ENCODE measurements around the gene NDUFS4.

NDUFS4 gene

DNA sequence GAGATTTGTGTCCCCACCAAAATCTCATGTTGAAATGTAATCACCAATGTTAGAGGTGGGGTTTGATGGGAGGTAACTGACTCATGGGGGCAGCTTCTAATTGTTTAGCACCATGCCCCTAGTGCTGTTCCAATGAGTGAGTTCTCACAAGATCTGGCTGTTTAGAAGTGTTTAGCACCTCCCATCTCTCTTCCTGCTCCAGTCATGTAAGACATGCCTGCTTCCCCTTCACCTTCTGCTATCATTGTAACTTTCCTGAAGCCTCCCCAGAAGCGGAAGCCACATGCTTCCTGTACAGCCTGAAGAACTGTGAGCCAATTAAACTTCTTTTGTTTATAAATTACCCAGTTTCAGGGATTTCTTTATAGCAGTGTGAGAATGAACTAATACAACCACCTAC is 170.5 kb downstream of the NDUFS4 start:
- H3K36me3 ChIP-seq (replicated peaks; ENCODE audit: low read depth, low read length) = no peaks in the 10 kb centered on the region
- no peak overlapping the region for H3K9ac ChIP-seq (ENCODE audit: low read length)
- no peak for TF ChIP-seq EZH2phosphoT487 (IDR thresholded peaks at IDR 0.05; ENCODE audit: low read depth)
- TF ChIP-seq, protein P1, sequence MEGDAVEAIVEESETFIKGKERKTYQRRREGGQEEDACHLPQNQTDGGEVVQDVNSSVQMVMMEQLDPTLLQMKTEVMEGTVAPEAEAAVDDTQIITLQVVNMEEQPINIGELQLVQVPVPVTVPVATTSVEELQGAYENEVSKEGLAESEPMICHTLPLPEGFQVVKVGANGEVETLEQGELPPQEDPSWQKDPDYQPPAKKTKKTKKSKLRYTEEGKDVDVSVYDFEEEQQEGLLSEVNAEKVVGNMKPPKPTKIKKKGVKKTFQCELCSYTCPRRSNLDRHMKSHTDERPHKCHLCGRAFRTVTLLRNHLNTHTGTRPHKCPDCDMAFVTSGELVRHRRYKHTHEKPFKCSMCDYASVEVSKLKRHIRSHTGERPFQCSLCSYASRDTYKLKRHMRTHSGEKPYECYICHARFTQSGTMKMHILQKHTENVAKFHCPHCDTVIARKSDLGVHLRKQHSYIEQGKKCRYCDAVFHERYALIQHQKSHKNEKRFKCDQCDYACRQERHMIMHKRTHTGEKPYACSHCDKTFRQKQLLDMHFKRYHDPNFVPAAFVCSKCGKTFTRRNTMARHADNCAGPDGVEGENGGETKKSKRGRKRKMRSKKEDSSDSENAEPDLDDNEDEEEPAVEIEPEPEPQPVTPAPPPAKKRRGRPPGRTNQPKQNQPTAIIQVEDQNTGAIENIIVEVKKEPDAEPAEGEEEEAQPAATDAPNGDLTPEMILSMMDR (IDR thresholded peaks at IDR 0.05; ENCODE audit: low read depth, low read length) = no peak
- H3K79me2 ChIP-seq (ENCODE audit: low read length) = no peaks in the 10 kb centered on the region
- no peaks in the 10 kb centered on the region for H3K9me3 ChIP-seq (ENCODE audit: insufficient read depth, low read length)
- no peak overlapping the region for H2AFZ ChIP-seq (ENCODE audit: low read depth, low read length)
- H4K20me1 ChIP-seq (ENCODE audit: insufficient read depth, low read length) = no peaks in the 10 kb centered on the region
- H3K4me1 ChIP-seq (ENCODE audit: low read length) = peaks cover 6% of the 10 kb centered on the region
- H3K4me2 ChIP-seq (ENCODE audit: low read length) = no peak overlapping the region
- no peak overlapping the region for H3K4me3 ChIP-seq (ENCODE audit: low read length)
- no peaks in the 10 kb centered on the region for H3K27me3 ChIP-seq (ENCODE audit: low read depth, low read length)
- no peak overlapping the region for H3K27ac ChIP-seq (ENCODE audit: low read length)

All from OCI-LY3 (cell line).